ENCODE measurements around the gene RABAC1. TPM values are rescaled to one million over a fixed set of nuclear protein-coding genes. Genes with fewer than 3 reads are reported as not detected.

RABAC1 gene
- total RNA-seq, 4 donors from 2014 or later, result 75.6 to 235 (median 165) TPM

DNA sequence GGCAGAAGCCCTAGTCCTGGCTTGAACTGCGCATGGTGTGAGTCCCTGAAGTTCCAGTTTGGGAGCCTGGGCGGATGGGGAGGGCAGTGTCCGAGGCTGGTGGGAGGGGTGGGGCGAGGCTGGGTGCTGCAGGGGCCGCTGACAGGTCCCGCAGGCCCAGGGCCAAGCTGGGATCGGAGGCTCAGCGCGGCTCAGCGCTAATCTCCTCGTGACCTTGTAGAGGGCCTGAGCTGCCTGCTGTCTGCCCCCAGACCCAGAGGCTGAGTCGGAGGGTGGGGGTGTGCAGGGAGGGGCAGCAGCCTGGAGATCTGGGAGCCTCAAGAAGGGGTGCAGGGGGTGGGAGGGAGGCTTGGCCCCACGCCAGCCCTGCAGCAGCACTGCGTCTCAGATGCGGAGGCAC, 31.9 kb upstream of the RABAC1 start:
- 35 to 40% methylated on average over 1 to 13 of the region's 15 CpGs for WGBS, 2 donors (ENCODE audit: low coverage in 1 of 2)
- DNase-seq, result no peak
- TF ChIP-seq POLR2A (IDR thresholded peaks at IDR 0.05) (no peak), EP300 (IDR thresholded peaks at IDR 0.05; ENCODE audit: low read depth) (no peak), POLR2AphosphoS5 (IDR thresholded peaks at IDR 0.05) (no peak), CTCF (IDR thresholded peaks at IDR 0.05) (no peak)
- Histone ChIP-seq H3K27ac (no peak overlapping the region), H3K27me3 (peaks cover 57% of the 10 kb centered on the region), H3K36me3 (no peaks in the 10 kb centered on the region), H3K9me3 (no peaks in the 10 kb centered on the region), H3K4me1 (peaks cover 5 to 11% (median 8%) of the 10 kb centered on the region in 4 donors), H3K4me3 (no peak overlapping the region)
- in situ Hi-C loops (cut with MboI; ENCODE audit: low pct_ligation_motif_present in 1 of 4, low pct_unique_long_range_greater_than_20kb in 1 of 4, low sequenced_read_pairs in 3 of 4), result no loop called here
- intact Hi-C loops (cut with DNase I; ENCODE audit: low total_unique reads), result loop anchor here (5.0 kb wide), 1 partner anchor 504 kb away; no protein-coding TSS in a partner anchor

DNA sequence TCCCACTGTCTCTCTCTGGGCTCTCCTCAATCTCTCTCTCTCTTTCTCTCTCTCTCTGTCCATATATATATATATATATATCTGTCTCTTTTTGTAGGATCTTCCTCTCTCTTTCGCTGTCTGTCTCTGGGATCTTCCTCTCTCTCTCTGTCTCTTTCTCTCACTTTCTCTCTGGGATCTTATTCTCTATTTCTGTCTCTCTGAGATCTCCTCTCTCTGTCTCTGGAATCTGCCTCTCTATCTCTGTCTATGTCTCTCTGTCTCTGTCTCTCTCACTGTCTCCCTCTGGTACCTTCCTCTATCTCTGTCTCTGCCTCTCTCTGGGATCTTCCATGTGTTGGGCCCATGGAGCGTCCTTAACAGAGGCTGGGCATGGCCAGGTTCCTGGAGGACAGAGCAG, 31.5 kb upstream of the RABAC1 start:
- Histone ChIP-seq H3K36me3 (no peaks in the 10 kb centered on the region), H3K9me3 (no peaks in the 10 kb centered on the region), H3K27me3 (peaks cover 52% of the 10 kb centered on the region), H3K4me1 (peaks cover 5 to 11% (median 8%) of the 10 kb centered on the region in 4 donors), H3K27ac (no peak overlapping the region), H3K4me3 (no peak overlapping the region)
- intact Hi-C loops (cut with DNase I; ENCODE audit: low total_unique reads) (loop anchor here (5.0 kb wide), 1 partner anchor 503 kb away; no protein-coding TSS in a partner anchor), in situ Hi-C loops (cut with MboI; ENCODE audit: low pct_ligation_motif_present in 1 of 4, low pct_unique_long_range_greater_than_20kb in 1 of 4, low sequenced_read_pairs in 3 of 4) (no loop called here)
- TF ChIP-seq EP300 (IDR thresholded peaks at IDR 0.05; ENCODE audit: low read depth) (no peak), POLR2AphosphoS5 (IDR thresholded peaks at IDR 0.05) (no peak), CTCF (IDR thresholded peaks at IDR 0.05) (no peak), POLR2A (IDR thresholded peaks at IDR 0.05) (no peak)
- 62 to 70% methylated on average over 2 of the region's 2 CpGs for WGBS, 2 donors (ENCODE audit: low coverage in 1 of 2)
- no peak for DNase-seq

DNA sequence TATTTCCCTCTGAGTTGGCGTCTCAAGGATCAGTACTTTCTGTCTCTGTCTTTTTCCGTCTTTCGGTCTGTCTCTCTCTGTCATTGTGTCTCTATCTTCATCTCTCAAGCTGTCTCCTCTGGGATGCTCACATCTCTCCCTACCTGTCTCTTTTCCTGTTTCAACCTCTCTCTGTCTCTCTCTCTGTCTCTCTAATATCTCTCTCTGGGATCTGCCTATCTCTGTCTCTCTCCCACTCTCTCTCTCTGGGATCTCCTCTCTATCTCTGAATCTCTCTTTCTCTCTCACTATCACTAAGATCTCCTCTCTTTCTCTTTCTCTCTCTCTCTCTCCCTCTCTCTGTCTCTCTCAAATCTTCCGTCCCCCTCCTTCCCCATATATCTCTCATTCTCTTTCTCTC, 30.9 kb upstream of the RABAC1 start:
- Histone ChIP-seq H3K27me3 (peaks cover 47% of the 10 kb centered on the region), H3K4me3 (no peak overlapping the region), H3K4me1 (peaks cover 5 to 11% (median 8%) of the 10 kb centered on the region in 4 donors), H3K36me3 (no peaks in the 10 kb centered on the region), H3K27ac (no peak overlapping the region), H3K9me3 (no peaks in the 10 kb centered on the region)
- intact Hi-C loops (cut with DNase I; ENCODE audit: low total_unique reads) (loop anchor here (5.0 kb wide), 1 partner anchor 503 kb away; no protein-coding TSS in a partner anchor), in situ Hi-C loops (cut with MboI; ENCODE audit: low pct_ligation_motif_present in 1 of 4, low pct_unique_long_range_greater_than_20kb in 1 of 4, low sequenced_read_pairs in 3 of 4) (no loop called here)
- TF ChIP-seq CTCF (IDR thresholded peaks at IDR 0.05), result no peak
- no peak for TF ChIP-seq EP300 (IDR thresholded peaks at IDR 0.05; ENCODE audit: low read depth)
- 84 to 87% methylated on average over 4 of the region's 4 CpGs for WGBS, 2 donors (ENCODE audit: low coverage in 1 of 2)
- no peak for DNase-seq

- 86 to 88% methylated on average over 6 to 9 of the region's 9 CpGs for WGBS, 2 donors (ENCODE audit: low coverage in 1 of 2)
- in situ Hi-C loops (cut with MboI; ENCODE audit: low pct_ligation_motif_present in 1 of 4, low pct_unique_long_range_greater_than_20kb in 1 of 4, low sequenced_read_pairs in 3 of 4), result no loop called here
Observed at GRCh38 chr19:41988947-41989346, 29.8 kb upstream of the RABAC1 start.

More at GRCh38 chr19:41988947-41989346, 29.8 kb upstream of the RABAC1 start:
- peaks cover 5 to 6% (median 5%) of the 10 kb centered on the region in 4 donors for H3K4me1 ChIP-seq
- peaks cover 36% of the 10 kb centered on the region for H3K27me3 ChIP-seq
- TF ChIP-seq POLR2A (IDR thresholded peaks at IDR 0.05) (no peak), EP300 (IDR thresholded peaks at IDR 0.05; ENCODE audit: low read depth) (no peak), POLR2AphosphoS5 (IDR thresholded peaks at IDR 0.05) (no peak), CTCF (IDR thresholded peaks at IDR 0.05) (no peak)
- no peak overlapping the region for H3K27ac ChIP-seq
- H3K9me3 ChIP-seq, result no peaks in the 10 kb centered on the region
- no peak for DNase-seq
- intact Hi-C loops (cut with DNase I; ENCODE audit: low total_unique reads), result no loop called here
- no peaks in the 10 kb centered on the region for H3K36me3 ChIP-seq
- no peak overlapping the region for H3K4me3 ChIP-seq

All from transverse colon (tissue), 4 donors.